Liver (tissue), 3 donors: ENCODE data around the gene PROK1.

Source experiments
- FOXA1 ChIP-seq: IDR thresholded peaks from 2 replicates; pipeline ENCODE4 v1.6.1; 2016; ENCODE audit warnings: antibody characterized with exemption
- GABPA ChIP-seq, 2 donors: IDR thresholded peaks in 1 of 2; conservative IDR thresholded peaks in 1 of 2; 2 replicates each; pipeline ENCODE4 v1.6.1; 2016; ENCODE audit warnings: antibody characterized with exemption in 2 of 2, mild to moderate bottlenecking in 1 of 2, moderate library complexity in 1 of 2
- JUND ChIP-seq, 2 donors: IDR thresholded peaks; 2 replicates each; pipeline ENCODE4 v1.6.1; 2016; ENCODE audit warnings: antibody characterized with exemption in 2 of 2
- TAF1 ChIP-seq: conservative IDR thresholded peaks from 2 replicates; pipeline ENCODE4 v1.6.1; 2016; ENCODE audit warnings: antibody characterized with exemption, mild to moderate bottlenecking
- YY1 ChIP-seq: IDR thresholded peaks from 2 replicates; pipeline ENCODE4 v1.6.1; 2016; ENCODE audit warnings: antibody characterized with exemption, mild to moderate bottlenecking
- TF ChIP-seq, protein P1 (sequence below): fragments of 150-350 bp; IDR thresholded peaks from 2 replicates; pipeline ENCODE4 v1.5.1; 2017; ENCODE audit warnings: improper control_type of control experiment, low read depth, low read length; ENCODE audit not compliant: missing input control
- TF ChIP-seq, protein P2 (sequence below): IDR thresholded peaks from 2 replicates; pipeline ENCODE4 v1.6.1; 2016; ENCODE audit warnings: antibody characterized with exemption
- TF ChIP-seq, protein P3 (sequence below): IDR thresholded peaks from 2 replicates; pipeline ENCODE4 v1.6.1; 2016; ENCODE audit warnings: antibody characterized with exemption, mild to moderate bottlenecking
- TF ChIP-seq, protein P4 (sequence below): IDR thresholded peaks from 2 replicates; pipeline ENCODE4 v1.6.1; 2016; ENCODE audit warnings: antibody characterized with exemption
- TF ChIP-seq, protein P5 (sequence below): IDR thresholded peaks from 2 replicates; pipeline ENCODE4 v1.6.1; 2016; ENCODE audit warnings: antibody characterized with exemption
- donor health status: healthy.
- donor health status: healthy.

DNA sequence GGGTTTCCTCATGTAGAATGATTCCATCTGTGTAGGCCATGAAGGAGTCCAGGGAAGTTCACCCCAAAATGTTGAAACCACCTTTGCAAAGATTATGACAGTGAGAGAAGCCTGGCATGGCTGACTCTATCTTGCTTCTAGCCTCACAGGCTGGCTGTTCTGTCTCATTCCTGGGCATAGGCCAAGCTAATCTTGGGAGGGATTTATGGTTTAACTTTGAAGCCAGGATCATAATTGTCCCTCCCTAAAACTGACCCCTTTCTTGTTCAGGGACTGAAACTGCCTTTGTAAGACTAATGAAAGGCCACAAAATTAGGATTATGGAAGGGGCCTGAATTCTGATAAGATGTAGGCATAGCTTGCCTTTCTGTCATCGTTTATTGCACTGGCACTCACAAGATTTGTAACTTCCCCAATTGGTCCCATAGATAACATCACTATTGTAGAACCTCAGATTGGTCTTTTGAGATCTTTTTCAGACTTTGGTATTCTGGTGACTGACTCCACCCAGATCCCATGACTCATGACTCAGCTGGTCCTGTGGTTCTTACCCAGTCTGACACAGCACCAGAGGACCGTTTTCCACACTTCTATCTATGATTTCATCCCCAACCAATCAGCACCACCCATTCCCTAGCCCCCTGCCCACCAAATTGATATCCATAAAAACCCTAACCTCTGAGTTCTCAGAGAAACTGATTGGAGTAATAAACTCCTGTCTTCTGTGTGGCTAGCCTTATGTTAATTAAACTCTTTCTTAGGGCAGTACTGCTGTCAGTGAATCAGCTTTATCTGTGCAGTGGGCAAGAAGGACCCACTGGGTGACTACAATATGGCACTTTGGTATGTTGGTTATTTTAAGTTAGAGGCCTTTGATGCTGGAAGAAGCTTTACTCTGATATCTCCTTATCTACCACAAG, 29.8 kb upstream of the PROK1 start:
- TF ChIP-seq, protein P1, sequence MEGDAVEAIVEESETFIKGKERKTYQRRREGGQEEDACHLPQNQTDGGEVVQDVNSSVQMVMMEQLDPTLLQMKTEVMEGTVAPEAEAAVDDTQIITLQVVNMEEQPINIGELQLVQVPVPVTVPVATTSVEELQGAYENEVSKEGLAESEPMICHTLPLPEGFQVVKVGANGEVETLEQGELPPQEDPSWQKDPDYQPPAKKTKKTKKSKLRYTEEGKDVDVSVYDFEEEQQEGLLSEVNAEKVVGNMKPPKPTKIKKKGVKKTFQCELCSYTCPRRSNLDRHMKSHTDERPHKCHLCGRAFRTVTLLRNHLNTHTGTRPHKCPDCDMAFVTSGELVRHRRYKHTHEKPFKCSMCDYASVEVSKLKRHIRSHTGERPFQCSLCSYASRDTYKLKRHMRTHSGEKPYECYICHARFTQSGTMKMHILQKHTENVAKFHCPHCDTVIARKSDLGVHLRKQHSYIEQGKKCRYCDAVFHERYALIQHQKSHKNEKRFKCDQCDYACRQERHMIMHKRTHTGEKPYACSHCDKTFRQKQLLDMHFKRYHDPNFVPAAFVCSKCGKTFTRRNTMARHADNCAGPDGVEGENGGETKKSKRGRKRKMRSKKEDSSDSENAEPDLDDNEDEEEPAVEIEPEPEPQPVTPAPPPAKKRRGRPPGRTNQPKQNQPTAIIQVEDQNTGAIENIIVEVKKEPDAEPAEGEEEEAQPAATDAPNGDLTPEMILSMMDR, result no peak
- no peak for TF ChIP-seq YY1
- TF ChIP-seq, protein P2, sequence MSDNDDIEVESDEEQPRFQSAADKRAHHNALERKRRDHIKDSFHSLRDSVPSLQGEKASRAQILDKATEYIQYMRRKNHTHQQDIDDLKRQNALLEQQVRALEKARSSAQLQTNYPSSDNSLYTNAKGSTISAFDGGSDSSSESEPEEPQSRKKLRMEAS, result no peak
- no peak for TF ChIP-seq GABPA (IDR thresholded peaks at IDR 0.05 in 1 of 2, conservative IDR thresholded peaks at IDR 0.05 in 1 of 2)
- no peak for TF ChIP-seq JUND (IDR thresholded peaks at IDR 0.05)
- TF ChIP-seq, protein P3, sequence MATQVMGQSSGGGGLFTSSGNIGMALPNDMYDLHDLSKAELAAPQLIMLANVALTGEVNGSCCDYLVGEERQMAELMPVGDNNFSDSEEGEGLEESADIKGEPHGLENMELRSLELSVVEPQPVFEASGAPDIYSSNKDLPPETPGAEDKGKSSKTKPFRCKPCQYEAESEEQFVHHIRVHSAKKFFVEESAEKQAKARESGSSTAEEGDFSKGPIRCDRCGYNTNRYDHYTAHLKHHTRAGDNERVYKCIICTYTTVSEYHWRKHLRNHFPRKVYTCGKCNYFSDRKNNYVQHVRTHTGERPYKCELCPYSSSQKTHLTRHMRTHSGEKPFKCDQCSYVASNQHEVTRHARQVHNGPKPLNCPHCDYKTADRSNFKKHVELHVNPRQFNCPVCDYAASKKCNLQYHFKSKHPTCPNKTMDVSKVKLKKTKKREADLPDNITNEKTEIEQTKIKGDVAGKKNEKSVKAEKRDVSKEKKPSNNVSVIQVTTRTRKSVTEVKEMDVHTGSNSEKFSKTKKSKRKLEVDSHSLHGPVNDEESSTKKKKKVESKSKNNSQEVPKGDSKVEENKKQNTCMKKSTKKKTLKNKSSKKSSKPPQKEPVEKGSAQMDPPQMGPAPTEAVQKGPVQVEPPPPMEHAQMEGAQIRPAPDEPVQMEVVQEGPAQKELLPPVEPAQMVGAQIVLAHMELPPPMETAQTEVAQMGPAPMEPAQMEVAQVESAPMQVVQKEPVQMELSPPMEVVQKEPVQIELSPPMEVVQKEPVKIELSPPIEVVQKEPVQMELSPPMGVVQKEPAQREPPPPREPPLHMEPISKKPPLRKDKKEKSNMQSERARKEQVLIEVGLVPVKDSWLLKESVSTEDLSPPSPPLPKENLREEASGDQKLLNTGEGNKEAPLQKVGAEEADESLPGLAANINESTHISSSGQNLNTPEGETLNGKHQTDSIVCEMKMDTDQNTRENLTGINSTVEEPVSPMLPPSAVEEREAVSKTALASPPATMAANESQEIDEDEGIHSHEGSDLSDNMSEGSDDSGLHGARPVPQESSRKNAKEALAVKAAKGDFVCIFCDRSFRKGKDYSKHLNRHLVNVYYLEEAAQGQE, result no peak
- TF ChIP-seq TAF1, result no peak
- TF ChIP-seq FOXA1, result no peak
- TF ChIP-seq, protein P4, sequence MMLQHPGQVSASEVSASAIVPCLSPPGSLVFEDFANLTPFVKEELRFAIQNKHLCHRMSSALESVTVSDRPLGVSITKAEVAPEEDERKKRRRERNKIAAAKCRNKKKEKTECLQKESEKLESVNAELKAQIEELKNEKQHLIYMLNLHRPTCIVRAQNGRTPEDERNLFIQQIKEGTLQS, result no peak
- TF ChIP-seq, protein P5, sequence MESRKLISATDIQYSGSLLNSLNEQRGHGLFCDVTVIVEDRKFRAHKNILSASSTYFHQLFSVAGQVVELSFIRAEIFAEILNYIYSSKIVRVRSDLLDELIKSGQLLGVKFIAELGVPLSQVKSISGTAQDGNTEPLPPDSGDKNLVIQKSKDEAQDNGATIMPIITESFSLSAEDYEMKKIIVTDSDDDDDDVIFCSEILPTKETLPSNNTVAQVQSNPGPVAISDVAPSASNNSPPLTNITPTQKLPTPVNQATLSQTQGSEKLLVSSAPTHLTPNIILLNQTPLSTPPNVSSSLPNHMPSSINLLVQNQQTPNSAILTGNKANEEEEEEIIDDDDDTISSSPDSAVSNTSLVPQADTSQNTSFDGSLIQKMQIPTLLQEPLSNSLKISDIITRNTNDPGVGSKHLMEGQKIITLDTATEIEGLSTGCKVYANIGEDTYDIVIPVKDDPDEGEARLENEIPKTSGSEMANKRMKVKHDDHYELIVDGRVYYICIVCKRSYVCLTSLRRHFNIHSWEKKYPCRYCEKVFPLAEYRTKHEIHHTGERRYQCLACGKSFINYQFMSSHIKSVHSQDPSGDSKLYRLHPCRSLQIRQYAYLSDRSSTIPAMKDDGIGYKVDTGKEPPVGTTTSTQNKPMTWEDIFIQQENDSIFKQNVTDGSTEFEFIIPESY, result no peak
